ENCODE results near the gene LYPLAL1.

GRCh38 chr1:219257751-219258150 lies 84.1 kb downstream of the LYPLAL1 start:
- TF ChIP-seq CTCF (conservative IDR thresholded peaks at IDR 0.05 in 1 of 2, IDR thresholded peaks at IDR 0.05 in 1 of 2; ENCODE audit: extremely low read depth in 1 of 2, insufficient read depth in 1 of 2, low read depth in 1 of 2, low read length in 2 of 2) (no peak), EZH2 (IDR thresholded peaks at IDR 0.05; ENCODE audit: borderline replicate concordance, low read length) (no peak)

Measured in mammary epithelial cell (primary cell).